T-helper 9 cell (primary cell): ENCODE measurements around the gene ST3GAL5.
"Not testable (repeated sequence)": the region's sequence is repeated elsewhere in the genome, so short reads cannot be mapped to it uniquely, and the experiment has no call there.

Experiments used
- DNase-seq: peaks from one replicate; pipeline ENCODE4 v3.0.0-alpha.2; 2020
- total RNA-seq, 2 donors: gene quantifications; one replicate each; lab custom pipeline; 2026; lab: John Stamatoyannopoulos, UW

ST3GAL5 gene
- 48.6 to 65.9 reads per million in 2 donors for total RNA-seq

DNA sequence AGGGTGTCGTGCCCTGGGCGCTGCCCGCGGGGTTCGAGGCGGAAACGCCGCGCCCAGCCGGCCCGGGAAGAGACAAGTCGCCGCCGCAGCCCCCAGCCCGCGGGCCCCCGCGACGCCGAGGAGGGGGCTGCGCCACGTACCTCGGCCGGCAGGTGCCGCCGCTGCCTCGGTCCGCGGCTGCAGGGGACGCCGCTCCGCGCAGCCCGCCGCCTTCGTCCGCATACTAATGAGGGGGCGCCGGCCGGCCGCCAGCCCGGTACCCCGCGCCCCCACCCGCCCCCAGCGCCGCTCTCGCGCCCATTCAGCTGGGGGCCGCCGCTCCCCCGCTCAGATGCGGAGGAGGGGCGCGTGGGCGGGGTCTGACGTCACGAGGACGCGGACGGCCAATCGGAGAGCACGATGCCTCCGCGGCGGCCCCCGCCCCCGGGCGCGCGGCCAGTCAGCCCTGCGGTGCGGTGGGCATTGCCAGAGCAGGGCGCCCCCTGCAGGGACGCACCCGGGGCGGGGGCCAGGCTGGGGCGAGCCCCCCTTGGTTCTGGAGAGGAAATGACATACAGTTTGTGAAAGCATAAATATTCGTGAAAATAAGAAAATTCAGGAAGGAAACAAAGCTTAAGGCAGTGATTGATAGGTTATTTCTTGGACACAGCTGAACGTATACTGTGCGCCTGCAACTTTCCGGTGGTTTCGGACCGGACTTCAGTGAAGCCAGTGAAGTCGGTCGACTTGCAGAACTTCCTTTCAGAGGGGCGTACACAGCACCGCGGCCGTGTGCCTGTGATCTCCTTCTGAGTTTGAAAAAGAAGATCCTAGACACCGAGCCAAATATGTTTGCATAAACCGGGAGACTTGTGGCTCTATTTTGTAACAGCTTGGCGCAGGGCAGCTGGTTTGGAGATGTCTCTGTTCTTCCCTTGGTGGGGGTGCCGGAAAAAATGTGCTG, at the start of gene ST3GAL5:
Gene ST3GAL5, minus strand, starts transcription at position 307 of the 943 bp plus-strand sequence. Its CDS starts 85 bp downstream, at position 222.
- DNase-seq = peak; percentile 93

DNA sequence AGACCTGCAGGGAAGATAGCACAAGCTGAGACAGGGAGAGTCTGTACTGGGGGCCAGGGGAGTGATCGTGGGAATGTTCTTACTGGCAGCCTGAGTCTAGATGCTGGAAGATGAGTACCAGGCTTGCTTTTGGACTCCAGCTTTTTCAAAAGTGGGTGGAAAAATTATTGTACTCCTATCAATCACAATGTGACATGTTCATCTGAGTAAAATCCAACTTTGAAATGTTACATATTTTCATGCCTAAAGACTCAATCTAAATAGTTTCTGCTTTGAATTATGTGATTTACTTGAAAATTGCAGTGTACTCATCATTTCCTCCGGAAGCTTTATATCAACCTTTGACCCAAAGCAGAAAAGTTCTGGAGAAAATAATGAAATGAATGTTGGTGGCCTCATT, 49.7 kb upstream of the ST3GAL5 start:
- DNase-seq = no peak

DNA sequence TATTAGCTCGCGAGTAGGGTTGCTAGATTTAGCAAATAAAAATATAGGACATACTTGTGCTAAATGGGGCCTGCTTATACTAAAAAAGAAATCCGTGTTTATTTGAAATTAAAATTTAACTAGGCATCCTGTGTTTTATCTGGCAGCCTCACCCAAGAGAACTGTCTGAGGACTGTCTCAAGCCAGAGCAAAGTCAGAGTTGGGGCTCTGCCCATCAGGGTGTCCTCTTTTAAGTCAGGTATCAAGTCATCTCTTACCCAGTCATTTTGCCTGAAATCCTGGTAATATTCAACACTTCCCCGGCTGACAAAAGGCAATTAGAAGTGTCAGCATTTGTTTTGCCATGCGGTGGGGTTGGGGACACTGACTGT, 48.3 kb upstream of the ST3GAL5 start:
- no peak for DNase-seq

DNA sequence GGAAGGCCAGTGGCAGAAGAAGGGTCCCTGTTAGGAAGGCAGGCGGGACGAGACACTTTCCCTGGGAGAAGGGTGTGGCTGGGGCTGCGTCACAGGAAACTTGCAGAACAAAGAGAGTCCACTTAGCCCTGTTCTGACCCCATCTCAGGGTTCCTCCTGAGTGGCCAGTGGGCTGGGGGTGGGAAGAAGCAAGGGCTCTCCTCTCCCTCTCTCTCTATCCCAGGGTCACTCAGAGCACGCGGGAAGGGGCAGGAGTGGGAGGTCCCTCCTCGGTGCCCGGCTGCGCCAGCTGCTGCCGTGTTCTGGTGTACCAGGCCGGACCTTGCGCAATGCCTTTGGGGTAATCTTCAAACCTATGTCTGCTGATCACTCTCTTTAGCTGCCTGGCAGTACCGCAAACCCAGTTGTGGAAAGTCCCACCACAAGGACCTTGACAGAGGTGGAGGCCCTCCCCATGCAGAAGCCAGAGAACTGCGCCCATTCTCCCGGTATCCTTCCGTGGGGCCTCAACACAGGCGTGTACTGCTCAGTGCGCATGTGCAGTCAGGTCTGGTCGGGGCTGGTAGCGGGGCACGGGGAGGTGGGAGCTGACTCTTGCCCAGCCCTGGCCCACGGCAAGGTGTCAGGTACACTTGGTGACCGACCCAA, 47.8 kb upstream of the ST3GAL5 start:
- no peak for DNase-seq

DNA sequence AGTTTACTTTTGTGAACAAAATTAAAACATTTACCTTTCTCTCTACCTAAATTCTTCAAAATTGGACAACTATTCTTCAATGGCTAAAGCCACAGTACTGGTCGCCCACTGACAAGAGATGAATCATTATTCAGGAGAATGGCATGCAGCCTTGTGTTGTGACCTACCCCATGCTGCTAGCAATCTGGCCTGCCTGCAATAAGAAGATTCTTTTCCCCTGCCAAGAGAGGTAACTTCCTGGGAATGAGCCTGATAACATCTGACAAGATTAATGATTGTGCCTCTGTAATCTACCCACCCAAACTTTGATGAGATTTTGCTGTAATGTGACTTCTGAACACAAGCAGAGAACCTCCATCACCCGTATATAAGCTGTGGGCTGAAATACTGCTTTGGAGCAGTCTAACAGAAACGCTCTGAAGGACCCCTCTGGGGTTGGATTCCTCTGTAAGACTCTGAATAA, 47.0 kb upstream of the ST3GAL5 start:
- DNase-seq = no peak

DNA sequence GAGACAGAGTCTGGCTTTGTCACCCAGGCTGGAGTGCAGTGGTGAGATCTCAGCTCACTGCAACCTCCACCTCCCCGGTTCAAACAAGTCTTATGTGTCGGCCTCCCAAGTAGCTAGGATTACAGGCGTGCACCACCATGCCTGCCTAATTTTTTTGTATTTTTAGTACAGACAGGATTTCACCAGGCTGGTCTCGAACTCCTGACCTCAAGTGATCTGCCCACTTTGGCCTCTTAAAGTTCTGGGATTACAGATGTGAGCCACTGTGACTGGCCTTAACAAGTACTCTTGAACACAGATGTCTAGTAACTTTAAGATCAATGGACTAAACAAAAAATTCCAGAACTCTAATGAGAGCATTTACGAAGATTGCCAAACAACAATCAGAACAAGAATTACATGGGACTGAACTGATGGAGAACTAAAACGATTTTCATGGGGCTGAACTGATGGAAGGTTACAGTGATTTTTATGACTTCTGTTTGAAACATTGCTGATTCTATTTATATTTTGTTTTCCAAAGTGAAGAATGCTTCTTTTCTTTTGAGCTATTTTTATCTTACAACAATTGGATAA, 46.5 kb upstream of the ST3GAL5 start:
- no peak for DNase-seq

DNA sequence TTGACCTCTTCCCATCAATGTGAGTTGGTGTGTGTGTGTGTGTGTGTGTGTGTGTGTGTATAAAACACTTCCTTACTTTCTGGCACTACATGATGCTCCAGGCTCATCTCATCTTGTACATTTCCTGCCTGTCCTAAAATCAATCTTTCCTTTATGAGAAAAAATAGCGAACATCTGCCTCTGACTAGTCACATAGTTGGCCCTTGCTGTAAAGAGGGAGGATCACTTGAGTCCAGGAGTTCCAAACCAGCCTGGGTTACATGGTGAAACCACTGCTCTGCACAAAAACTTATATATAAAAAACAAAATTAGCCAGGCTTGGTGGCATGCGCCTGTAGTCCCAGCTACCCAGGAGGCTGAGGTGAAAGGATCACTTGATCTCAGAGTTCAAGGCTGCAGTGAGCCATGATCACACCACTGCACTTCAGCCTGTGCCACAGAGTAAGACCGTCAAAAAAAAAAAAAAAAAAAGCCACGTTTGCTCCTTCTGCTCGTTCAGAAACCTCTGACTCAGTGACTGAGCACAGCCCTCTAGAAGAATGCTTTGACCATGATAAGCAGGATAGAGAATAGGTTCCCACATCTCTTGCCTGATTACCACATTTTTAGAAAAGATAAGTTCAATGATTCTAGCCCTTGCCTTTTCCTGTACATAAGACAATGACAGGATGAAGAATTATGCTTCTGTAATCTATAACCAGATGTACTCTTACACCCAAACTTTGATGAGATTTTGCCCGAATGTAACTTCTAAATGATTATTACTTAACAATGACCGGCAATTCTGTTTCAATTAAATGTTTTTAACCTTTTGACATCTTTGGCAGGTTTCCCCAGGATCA, 45.2 kb upstream of the ST3GAL5 start:
- DNase-seq = no peak

DNA sequence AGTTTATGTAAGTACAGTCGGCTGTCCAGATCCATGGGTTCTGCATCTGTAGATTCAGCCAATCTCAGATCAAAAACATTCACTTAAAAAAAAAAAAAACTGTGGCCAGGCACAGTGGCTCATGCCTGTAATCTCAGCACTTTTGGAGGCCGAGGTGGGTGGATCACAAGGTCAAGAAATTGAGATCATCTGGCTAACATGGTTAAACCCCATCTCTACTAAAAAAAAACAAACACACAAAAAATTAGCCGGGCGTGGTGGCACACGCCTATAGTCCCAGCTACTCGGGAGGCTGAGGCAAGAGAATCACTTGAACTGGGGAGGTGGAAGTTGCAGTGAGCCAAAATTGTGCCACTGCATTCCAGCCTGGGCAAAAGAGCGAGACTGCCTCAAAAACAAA, 42.4 kb upstream of the ST3GAL5 start:
- not testable (repeated sequence) for DNase-seq

DNA sequence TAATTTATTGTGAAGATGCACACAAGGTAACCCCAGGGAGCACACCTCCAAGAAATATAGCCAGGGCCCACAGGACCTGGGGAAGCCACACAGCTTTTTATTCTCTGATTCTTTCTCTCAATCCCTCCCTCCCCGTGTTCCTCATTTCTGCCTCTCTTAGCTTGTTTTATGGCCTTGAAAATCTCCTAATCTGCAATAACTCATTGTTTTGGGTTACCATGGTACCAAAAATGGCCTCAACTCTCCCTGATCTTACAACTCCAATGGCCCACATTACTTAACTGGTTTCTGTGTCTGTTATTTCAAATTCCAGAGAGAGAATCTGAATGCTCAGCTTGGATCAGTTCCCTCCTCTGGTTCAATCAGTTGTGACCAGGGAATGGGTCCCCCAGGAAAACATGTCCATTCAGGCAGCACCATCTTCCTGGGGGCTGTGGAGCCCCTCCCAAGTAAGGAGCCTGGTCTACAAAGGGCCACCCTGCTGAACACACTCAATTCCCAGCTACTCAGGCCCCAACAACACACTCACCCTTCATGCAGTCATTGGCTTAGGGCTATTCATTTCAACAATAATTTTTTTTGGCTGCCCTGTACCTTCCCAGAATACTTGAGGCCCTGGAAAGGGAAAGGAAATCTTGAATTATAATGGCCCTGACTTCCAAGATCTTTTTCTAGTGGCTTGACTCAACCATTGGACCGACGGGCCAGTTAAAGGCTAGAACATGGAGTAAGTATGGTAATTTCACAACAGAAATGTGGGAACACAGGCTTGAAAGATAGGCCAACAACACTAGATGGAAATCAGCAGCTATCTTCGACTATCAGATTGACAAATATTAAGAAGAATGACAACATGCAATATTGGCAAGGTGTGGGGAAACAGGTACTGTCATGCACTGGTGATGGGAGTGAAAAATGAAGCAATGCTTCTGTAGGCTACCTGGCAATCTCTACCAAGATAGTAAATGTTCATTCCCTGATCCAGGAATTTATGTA, 41.6 kb upstream of the ST3GAL5 start:
- DNase-seq = no peak

DNA sequence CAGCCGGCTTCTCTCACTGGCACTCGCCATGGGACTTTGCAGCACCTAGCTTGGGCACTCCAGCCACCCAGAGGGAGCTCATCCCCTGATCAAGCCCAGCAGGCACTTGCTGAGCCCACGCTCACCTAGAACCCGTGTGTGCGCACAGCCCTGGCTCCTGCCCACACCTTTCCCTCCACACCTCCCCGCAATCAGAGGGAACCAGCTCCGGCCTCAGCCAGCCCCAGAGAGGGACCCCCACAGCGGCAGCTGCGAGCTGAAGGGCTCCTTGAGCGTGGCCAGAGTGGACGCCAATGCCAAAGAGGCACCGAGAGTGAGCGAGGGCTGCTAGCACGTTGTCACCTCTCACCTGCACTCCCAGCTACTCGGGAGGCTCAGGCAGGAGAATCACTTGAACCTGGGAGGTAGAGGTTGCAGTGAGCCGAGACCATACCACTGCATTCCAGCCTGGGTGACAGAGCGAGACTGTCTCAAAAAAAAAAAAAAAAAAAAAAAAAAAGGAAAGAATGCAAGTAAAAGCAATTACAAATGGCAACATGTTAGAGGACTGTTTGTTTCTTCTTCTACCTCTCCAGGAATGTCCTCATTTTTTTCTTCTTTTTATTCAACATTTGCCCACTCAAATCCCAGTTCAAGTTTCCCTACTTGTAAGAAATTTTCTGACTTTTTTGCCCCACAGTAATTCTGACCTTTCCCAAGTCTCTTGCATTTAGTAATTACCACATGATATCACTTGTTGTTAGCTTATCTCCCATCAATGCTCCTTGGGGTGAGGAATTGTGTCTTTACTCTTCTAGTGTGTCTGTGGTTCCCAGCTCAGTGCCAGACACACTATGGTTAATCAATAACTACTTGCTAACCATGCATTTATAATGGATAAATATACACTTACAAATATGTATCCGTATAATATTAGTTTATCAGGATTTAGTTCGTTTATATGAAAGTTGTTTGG, 40.6 kb upstream of the ST3GAL5 start:
- no peak for DNase-seq

DNA sequence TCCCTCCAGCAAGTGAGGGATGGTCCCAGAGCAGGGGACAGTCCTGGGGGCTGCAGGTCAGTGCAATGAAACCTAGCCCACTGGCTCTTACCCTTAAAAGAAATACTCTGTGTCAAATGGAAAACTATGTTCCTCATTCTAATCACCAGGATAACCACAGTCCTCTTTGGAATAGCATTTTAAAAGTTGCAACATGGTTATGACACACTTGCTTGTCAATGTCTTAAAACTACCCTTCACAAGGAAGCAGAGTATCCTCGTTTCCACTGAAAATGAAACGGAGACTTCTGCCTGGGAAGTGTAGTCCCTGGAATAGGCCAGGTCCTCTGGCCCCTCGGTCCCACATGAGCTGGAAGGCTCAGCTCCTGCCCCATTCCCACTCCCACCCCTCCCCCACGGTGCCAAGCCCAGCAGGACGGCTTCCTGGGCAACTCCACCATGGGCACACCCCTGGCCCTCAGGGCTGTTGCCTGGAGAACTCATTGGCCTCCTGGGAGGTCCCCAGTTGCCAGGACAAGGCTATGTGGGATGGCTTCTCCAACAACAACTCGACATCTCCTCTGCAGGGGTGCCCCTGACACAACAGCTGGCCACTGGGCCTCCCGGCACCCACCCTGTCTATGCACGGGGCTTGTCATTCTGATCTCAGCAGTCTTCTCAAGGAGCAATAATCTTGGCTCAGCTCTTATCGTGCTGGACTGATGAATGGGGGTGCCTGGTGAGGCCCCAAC, 38.3 kb upstream of the ST3GAL5 start:
- no peak for DNase-seq

DNA sequence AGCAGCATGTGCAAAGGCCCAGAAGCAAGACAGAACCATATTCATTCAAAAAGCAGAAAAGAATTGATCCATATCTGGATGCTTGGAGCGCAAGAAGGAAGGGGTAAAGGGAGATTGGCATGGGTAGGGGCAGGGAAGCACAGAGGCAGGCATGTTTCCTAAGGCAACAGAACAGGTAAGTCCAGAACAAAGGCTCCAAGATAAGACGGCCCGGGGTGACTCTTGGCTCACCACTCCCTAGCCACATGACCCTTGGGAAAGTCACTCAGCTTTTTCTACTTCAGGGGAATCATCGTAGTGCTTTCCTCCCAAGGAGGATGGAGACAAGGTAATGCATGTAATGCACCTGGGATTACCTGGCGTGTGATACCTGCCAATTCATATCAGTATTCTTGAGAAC, 37.7 kb upstream of the ST3GAL5 start:
- no peak for DNase-seq

DNA sequence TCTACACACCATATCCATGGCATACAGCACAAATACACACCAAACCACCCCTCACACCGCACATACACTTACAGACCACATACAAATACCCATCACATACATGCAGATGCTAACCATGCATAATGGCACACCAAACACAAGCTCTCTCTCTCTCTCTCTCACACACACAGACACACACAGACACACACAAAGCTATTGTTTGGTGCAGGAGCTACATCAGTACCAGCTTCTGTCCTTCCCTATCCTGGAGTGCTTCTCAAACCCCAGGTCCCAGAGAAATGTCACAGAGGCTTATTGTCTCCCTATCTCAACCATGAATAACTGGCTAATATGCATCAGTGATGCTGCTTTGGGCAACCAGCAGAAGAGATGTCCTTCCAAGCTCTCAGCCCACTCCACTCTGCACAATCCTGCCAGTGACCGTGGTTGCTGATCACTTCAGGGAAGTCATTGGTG, 36.5 kb upstream of the ST3GAL5 start:
- DNase-seq = no peak

DNA sequence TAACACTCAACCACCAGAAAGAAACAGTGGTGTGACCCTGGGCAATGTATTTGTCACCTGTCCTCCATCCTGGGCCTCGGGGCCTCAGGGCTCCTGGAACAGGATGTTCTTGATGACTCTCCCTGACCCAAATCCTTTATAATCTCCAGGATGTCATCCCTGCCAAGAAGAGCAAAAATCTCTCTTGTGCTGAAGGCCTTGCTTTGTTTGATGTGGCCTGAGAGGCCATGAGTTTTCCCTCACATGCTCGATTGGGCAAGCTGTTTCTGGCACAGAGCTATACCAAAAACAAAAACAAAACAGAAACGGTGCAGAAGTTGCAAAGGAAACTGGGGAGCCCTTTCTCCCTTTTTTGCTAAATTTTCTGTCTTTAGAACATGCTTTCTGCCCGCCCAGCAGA, 35.7 kb upstream of the ST3GAL5 start:
- DNase-seq = no peak

DNA sequence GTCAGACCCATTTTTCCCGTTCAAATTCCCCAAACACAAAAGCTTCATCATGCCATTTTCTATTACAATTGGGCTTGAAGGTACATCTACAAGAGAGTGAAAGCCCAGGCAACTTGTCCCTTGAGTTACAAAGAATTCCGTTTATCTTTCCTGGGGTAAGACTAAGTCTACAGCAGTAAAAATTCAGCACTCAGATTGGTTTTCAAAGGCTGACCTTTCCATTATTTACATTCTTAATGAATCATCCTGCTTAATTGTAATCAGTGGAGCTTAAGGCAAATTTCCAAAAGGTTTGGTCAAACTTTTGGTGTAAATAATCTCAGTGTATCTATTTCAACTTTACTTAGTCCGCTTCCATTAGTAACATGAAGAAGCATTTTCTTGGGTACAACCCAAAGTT, 33.4 kb upstream of the ST3GAL5 start:
- DNase-seq = no peak

DNA sequence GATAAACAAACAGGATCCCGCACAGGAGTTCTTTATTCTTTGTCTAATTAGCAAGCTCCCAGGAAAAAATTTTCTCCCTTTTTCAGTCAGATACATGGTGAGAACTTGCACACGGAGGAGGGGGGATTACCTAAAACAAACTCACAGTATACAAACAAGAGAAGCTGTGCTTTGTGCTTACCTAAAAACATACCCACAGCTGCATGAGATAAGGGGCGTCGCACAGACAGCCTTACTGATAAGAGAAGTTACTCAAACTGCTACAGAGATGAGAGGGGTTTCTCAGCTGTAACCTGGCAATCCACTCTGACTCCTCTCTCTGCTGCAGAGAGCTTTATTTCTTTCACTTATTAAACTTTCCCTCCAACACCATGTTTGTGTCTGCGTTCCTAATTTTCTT, 32.9 kb upstream of the ST3GAL5 start:
- DNase-seq = no peak

DNA sequence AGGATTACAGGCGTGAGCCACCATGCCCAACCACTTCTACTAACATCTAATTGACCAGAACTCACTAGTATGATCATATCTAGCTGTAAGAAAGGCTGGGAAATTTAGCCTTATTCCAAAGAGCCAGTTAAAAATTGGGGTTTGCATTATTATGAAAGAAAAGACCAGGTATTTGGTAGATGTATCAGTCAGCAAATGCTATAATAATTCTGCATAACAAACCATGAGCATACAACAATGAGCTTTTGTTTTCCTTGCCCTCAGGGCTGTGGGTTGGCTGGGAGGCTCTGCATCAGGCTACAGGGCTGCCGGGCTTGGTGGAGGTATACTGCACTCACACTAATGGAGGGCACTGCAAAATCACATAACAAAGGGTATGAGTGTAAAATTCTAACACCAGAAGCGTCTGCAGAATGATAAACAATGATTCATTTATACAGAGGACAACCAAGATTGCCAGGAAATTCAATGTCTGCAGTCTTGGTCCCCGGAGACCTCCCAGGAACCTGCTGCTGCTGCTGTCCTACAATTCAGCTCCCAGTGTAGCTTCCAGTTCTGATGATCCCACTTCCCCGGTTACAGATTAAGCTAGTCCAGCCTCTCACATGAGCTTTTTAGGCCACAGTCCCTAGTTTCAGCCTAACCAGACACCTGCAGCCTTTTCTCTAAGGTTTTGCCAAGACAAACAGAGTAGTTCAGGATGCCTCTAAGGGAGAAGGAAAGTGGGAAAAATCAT, 32.2 kb upstream of the ST3GAL5 start:
- DNase-seq = no peak
